ENCODE measurements around the gene ZFHX2. TPM values are rescaled to one million over a fixed set of nuclear protein-coding genes. Genes with fewer than 3 reads are reported as not detected.

The ZFHX2 gene
- total and polyA plus RNA-seq, 2 of the 4 experiments (the other 2 are of a cell fraction), result 0.18 to 0.53 TPM

- peaks cover 9% of the 10 kb centered on the region for H3K4me1 ChIP-seq (ENCODE audit: control insufficient read depth, insufficient read depth, low read length)
- no peak overlapping the region for H3K14ac ChIP-seq (replicated peaks; ENCODE audit: low read depth, low read length)
- H3K4me2 ChIP-seq (ENCODE audit: low read depth, low read length), result peak overlapping the region; percentile 32
- peak overlapping the region; percentile 56 for H2AK9ac ChIP-seq (replicated peaks; ENCODE audit: low read depth, low read length, poor library complexity)
- H4K20me1 ChIP-seq (ENCODE audit: insufficient read depth, low read length), result no peaks in the 10 kb centered on the region
- no peak overlapping the region for H3K56ac ChIP-seq (ENCODE audit: extremely low read depth, insufficient read depth, low read length)
- peak overlapping the region; percentile 51; the same call in 1 of the 2 replicates for H3K27ac ChIP-seq (ENCODE audit: insufficient read depth, low read length)
- peak overlapping the region; percentile 72; the same call in 1 of the 2 replicates for H4K91ac ChIP-seq (ENCODE audit: insufficient read depth, low read depth, low read length)
- intact Hi-C loops (cut with micrococcal nuclease), result no loop called here
- H4K8ac ChIP-seq (ENCODE audit: low read depth in 2 of 2, low read length in 2 of 2), result peak overlapping the region in 1 of 2 experiments; percentile 56; a peak in 1 of 4 replicates
- no peak overlapping the region for H2BK20ac ChIP-seq (ENCODE audit: low read depth, low read length)
- peak overlapping the region; percentile 22; the same call in 1 of the 2 replicates for H3K4ac ChIP-seq (ENCODE audit: low read depth, low read length)
- peak overlapping the region; percentile 31; the same call in 2 of the 3 replicates for H2BK15ac ChIP-seq (ENCODE audit: low read depth, low read length)
- H3K23ac ChIP-seq (ENCODE audit: low read depth, low read length), result peak overlapping the region; percentile 41
- no peak overlapping the region for H3K4me3 ChIP-seq (ENCODE audit: insufficient read depth, low read depth, low read length)
- ATAC-seq (ENCODE audit: low read depth), result no peak
- no peaks in the 10 kb centered on the region for H3K79me1 ChIP-seq (ENCODE audit: low read depth in 1 of 2, low read length in 2 of 2)
- peaks cover 8% of the 10 kb centered on the region for H3K9me1 ChIP-seq (ENCODE audit: insufficient read depth, low read length)
- peak overlapping the region; percentile 69 for H2BK5ac ChIP-seq (ENCODE audit: low read depth, low read length, poor library complexity, severe bottlenecking)
- 40% methylated on average over 1 of the region's 2 CpGs; no CpG with 5 or more reads in 1 of the 2 experiments for WGBS, 2 experiments (ENCODE audit: extremely low coverage in 2 of 2, insufficient read length in 1 of 2)
- H2BK120ac ChIP-seq (ENCODE audit: low read depth, low read length), result no peak overlapping the region
- TF ChIP-seq NFE2L2 (IDR thresholded peaks at IDR 0.05; ENCODE audit: low read depth, low read length) (no peak), CEBPB (IDR thresholded peaks at IDR 0.05; ENCODE audit: low read depth, low read length) (no peak), CHD1 (IDR thresholded peaks at IDR 0.05; ENCODE audit: low read depth, low read length) (no peak), USF2 (IDR thresholded peaks at IDR 0.05; ENCODE audit: low read depth, low read length) (no peak), FOS (IDR thresholded peaks at IDR 0.05; ENCODE audit: low read depth, low read length) (no peak), MXI1 (IDR thresholded peaks at IDR 0.05; ENCODE audit: borderline replicate concordance, low read depth, low read length) (no peak), SMC3 (IDR thresholded peaks at IDR 0.05; ENCODE audit: low read depth, low read length) (no peak), ELK1 (IDR thresholded peaks at IDR 0.05; ENCODE audit: borderline replicate concordance, low read depth, low read length) (no peak), RAD21 (IDR thresholded peaks at IDR 0.05; ENCODE audit: low read length) (no peak)
- H4K5ac ChIP-seq (ENCODE audit: low read depth, low read length), result peak overlapping the region; percentile 22
- no peaks in the 10 kb centered on the region for H3K9me3 ChIP-seq (ENCODE audit: control insufficient read depth, insufficient read depth, low read length)
- H3K18ac ChIP-seq (ENCODE audit: low read depth, low read length), result peak overlapping the region; percentile 37; the same call in 1 of the 2 replicates
- POLR2A ChIA-PET (ENCODE audit: unreplicated experiment), result no interaction called here
- no peak for DNase-seq
- dilution Hi-C loops (cut with HindIII; ENCODE audit: low sequenced_read_pairs, unreplicated experiment), result no loop called here
- H3K36me3 ChIP-seq (ENCODE audit: control insufficient read depth, insufficient read depth, low read length), result no peaks in the 10 kb centered on the region
- H3K9ac ChIP-seq (ENCODE audit: low read depth, low read length), result 0 out of 2 replicates have a peak overlapping the region, but pooled peaks have one; percentile 2
- no peaks in the 10 kb centered on the region; the same call in 1 of the 2 replicates for H3K27me3 ChIP-seq (ENCODE audit: control insufficient read depth, insufficient read depth, low read length)
- peak overlapping the region; percentile 12; the same call in 1 of the 2 replicates for H2AK5ac ChIP-seq (ENCODE audit: low read depth, low read length)
- CTCF ChIA-PET, result no interaction called here
- no TSS peak for BruUV-seq (replicated peaks)
- H2AFZ ChIP-seq (replicated peaks; ENCODE audit: low read length, poor library complexity), result peak overlapping the region; percentile 63
- in situ Hi-C loops (cut with MboI; ENCODE audit: low sequenced_read_pairs), result no loop called here
Measured at GRCh38 chr14:23547924-23548323, 3.6 kb downstream of the ZFHX2 start.
